IMR-90 (cell line): Measurements from ENCODE around the gene ZNF785. TPM values are rescaled to one million over a fixed set of nuclear protein-coding genes. Genes with fewer than 3 reads are reported as not detected.

Experiments used
- ATAC-seq: fragments of 200-7000 bp; cut with Tn5 transposase; 2 replicates; pipeline ENCODE4 v1.9.1; 2020; ENCODE audit warnings: low read depth, mild to moderate bottlenecking, moderate library complexity
- BruUV-seq: library from RNA; stranded (reverse); fragments of 400-500 nt; replicated peaks from 2 replicates; lab custom pipeline; 2021; lab: Mats Ljungman, UMichigan
- CTCF ChIA-PET: fragments of 300-600 bp; formaldehyde crosslinking; extraction: SDS; loops from one replicate; lab custom pipeline; 2021; ENCODE audit warnings: antibody characterized with exemption; lab: Yijun Ruan, JAX
- POLR2A ChIA-PET: fragments of 300-600 bp; sonication (Branson Sonifier 250); formaldehyde crosslinking; loops from one replicate; lab custom pipeline; 2022; ENCODE audit warnings: antibody characterized with exemption; ENCODE audit not compliant: unreplicated experiment; lab: Charles Lee
- DNase-seq: peaks from one replicate; pipeline ENCODE4 v3.0.0; 2013
- H2AFZ ChIP-seq: replicated peaks from 2 replicates; pipeline ENCODE3; 2013; ENCODE audit warnings: low read length, mild to moderate bottlenecking; ENCODE audit not compliant: poor library complexity
- H2AK5ac ChIP-seq: 2 replicates; pipeline ENCODE4 v1.6.1; 2013; ENCODE audit warnings: low read depth, low read length, inconsistent platforms
- H2AK9ac ChIP-seq: replicated peaks from 2 replicates; pipeline ENCODE3; 2013; ENCODE audit warnings: mild to moderate bottlenecking, low read depth, low read length, moderate library complexity; ENCODE audit not compliant: poor library complexity
- H2BK120ac ChIP-seq: 2 replicates; pipeline ENCODE4 v1.6.1; 2013; ENCODE audit warnings: low read depth, low read length, inconsistent platforms
- H2BK15ac ChIP-seq: 3 replicates; pipeline ENCODE4 v1.6.1; 2013; ENCODE audit warnings: low read depth, low read length, inconsistent platforms
- H2BK20ac ChIP-seq: 2 replicates; pipeline ENCODE4 v1.6.1; 2013; ENCODE audit warnings: low read depth, mild to moderate bottlenecking, inconsistent platforms, low read length, moderate library complexity
- H2BK5ac ChIP-seq: 2 replicates; pipeline ENCODE4 v1.6.1; 2013; ENCODE audit warnings: mild to moderate bottlenecking, low read depth, low read length, inconsistent platforms; ENCODE audit not compliant: poor library complexity, severe bottlenecking
- H3K14ac ChIP-seq: replicated peaks from 2 replicates; pipeline ENCODE4 v1.6.1; 2013; ENCODE audit warnings: low read depth, low read length, inconsistent platforms
- H3K18ac ChIP-seq: 2 replicates; pipeline ENCODE4 v1.6.1; 2013; ENCODE audit warnings: low read depth, low read length, control low read depth
- H3K23ac ChIP-seq: 2 replicates; pipeline ENCODE4 v1.6.1; 2013; ENCODE audit warnings: low read depth, low read length, inconsistent platforms
- H3K27ac ChIP-seq: 2 replicates; pipeline ENCODE4 v1.5.1; 2013; ENCODE audit warnings: mild to moderate bottlenecking, control low read depth, low read length; ENCODE audit not compliant: insufficient read depth
- H3K27me3 ChIP-seq: 2 replicates; pipeline ENCODE4 v1.6.1; 2013; ENCODE audit warnings: low read length; ENCODE audit not compliant: control insufficient read depth, insufficient read depth
- H3K36me3 ChIP-seq: 2 replicates; pipeline ENCODE4 v1.6.1; 2013; ENCODE audit warnings: low read length, mixed read lengths; ENCODE audit not compliant: control insufficient read depth, insufficient read depth
- H3K4ac ChIP-seq: 2 replicates; pipeline ENCODE4 v1.6.1; 2013; ENCODE audit warnings: low read depth, low read length, inconsistent platforms
- H3K4me1 ChIP-seq: 2 replicates; pipeline ENCODE4 v1.6.1; 2013; ENCODE audit warnings: low read length, mixed read lengths; ENCODE audit not compliant: control insufficient read depth, insufficient read depth
- H3K4me2 ChIP-seq: 2 replicates; pipeline ENCODE4 v1.6.1; 2013; ENCODE audit warnings: low read depth, mild to moderate bottlenecking, control low read depth, low read length, moderate library complexity
- H3K4me3 ChIP-seq: 2 replicates; pipeline ENCODE4 v1.5.1; 2013; ENCODE audit warnings: low read depth, mild to moderate bottlenecking, control low read depth, low read length, moderate library complexity; ENCODE audit not compliant: insufficient read depth
- H3K56ac ChIP-seq: 2 replicates; pipeline ENCODE4 v1.6.1; 2013; ENCODE audit warnings: low read length, inconsistent platforms; ENCODE audit not compliant: insufficient read depth; ENCODE audit errors: extremely low read depth
- H3K79me1 ChIP-seq, 2 experiments: 2 replicates each; pipeline ENCODE4 v1.6.1; 2013; ENCODE audit warnings: low read length in 2 of 2, inconsistent platforms in 1 of 2, low read depth in 1 of 2
- H3K9ac ChIP-seq: 2 replicates; pipeline ENCODE4 v1.6.1; 2013; ENCODE audit warnings: low read depth, low read length, control low read depth
- H3K9me1 ChIP-seq: 2 replicates; pipeline ENCODE4 v1.6.1; 2013; ENCODE audit warnings: low read length, inconsistent platforms; ENCODE audit not compliant: insufficient read depth
- H3K9me3 ChIP-seq: 2 replicates; pipeline ENCODE4 v1.6.1; 2013; ENCODE audit warnings: low read length; ENCODE audit not compliant: control insufficient read depth, insufficient read depth
- H4K20me1 ChIP-seq: 2 replicates; pipeline ENCODE4 v1.6.1; 2013; ENCODE audit warnings: low read length, inconsistent platforms; ENCODE audit not compliant: insufficient read depth
- H4K5ac ChIP-seq: 2 replicates; pipeline ENCODE4 v1.6.1; 2013; ENCODE audit warnings: mild to moderate bottlenecking, low read depth, low read length, control low read depth
- H4K8ac ChIP-seq, 2 experiments: 2 replicates each; pipeline ENCODE4 v1.6.1; 2013; ENCODE audit warnings: low read depth in 2 of 2, low read length in 2 of 2, control low read depth in 1 of 2, inconsistent platforms in 1 of 2
- H4K91ac ChIP-seq: 2 replicates; pipeline ENCODE4 v1.6.1; 2013; ENCODE audit warnings: low read depth, low read length, inconsistent platforms; ENCODE audit not compliant: insufficient read depth
- BHLHE40 ChIP-seq: fragments of 150-350 bp; IDR thresholded peaks from 2 replicates; pipeline ENCODE4 v1.6.1; 2016; ENCODE audit warnings: mild to moderate bottlenecking, low read depth, low read length
- CEBPB ChIP-seq: IDR thresholded peaks from 2 replicates; pipeline ENCODE4 v1.6.1; 2012; ENCODE audit warnings: low read depth, low read length, improper control_type of control experiment
- CHD1 ChIP-seq: IDR thresholded peaks from 2 replicates; pipeline ENCODE4 v1.6.1; 2012; ENCODE audit warnings: low read depth, low read length, improper control_type of control experiment
- CTCF ChIP-seq: conservative IDR thresholded peaks from 2 replicates; pipeline ENCODE4 v1.5.1; 2012; ENCODE audit warnings: mild to moderate bottlenecking, low read depth, low read length, improper control_type of control experiment
- FOS ChIP-seq: fragments of 150-350 bp; IDR thresholded peaks from 2 replicates; pipeline ENCODE4 v1.6.1; 2016; ENCODE audit warnings: low read depth, low read length
- MAFK ChIP-seq: IDR thresholded peaks from 2 replicates; pipeline ENCODE4 v1.6.1; 2012; ENCODE audit warnings: low read depth, low read length, improper control_type of control experiment
- MAZ ChIP-seq: IDR thresholded peaks from 2 replicates; pipeline ENCODE4 v1.6.1; 2012; ENCODE audit warnings: low read depth, mild to moderate bottlenecking, low read length, improper control_type of control experiment, moderate library complexity, borderline replicate concordance
- MXI1 ChIP-seq: IDR thresholded peaks from 2 replicates; pipeline ENCODE4 v1.6.1; 2012; ENCODE audit warnings: low read depth, mild to moderate bottlenecking, low read length, moderate library complexity, borderline replicate concordance
- NFE2L2 ChIP-seq: fragments of 150-350 bp; IDR thresholded peaks from 2 replicates; pipeline ENCODE4 v1.6.1; 2016; ENCODE audit warnings: low read depth, mild to moderate bottlenecking, low read length
- POLR2A ChIP-seq: IDR thresholded peaks from 2 replicates; pipeline ENCODE4 v1.6.1; 2012; ENCODE audit warnings: mild to moderate bottlenecking, low read depth, low read length
- RAD21 ChIP-seq: IDR thresholded peaks from 2 replicates; pipeline ENCODE4 v1.6.1; 2012; ENCODE audit warnings: low read length, improper control_type of control experiment
- RCOR1 ChIP-seq: IDR thresholded peaks from 2 replicates; pipeline ENCODE4 v1.6.1; 2012; ENCODE audit warnings: mild to moderate bottlenecking, low read length, improper control_type of control experiment; ENCODE audit not compliant: insufficient replicate concordance
- RFX5 ChIP-seq: IDR thresholded peaks from 2 replicates; pipeline ENCODE4 v1.8.0; 2012; ENCODE audit warnings: low read depth, mild to moderate bottlenecking, low read length, moderate library complexity
- SMC3 ChIP-seq: fragments of 150-350 bp; IDR thresholded peaks from 2 replicates; pipeline ENCODE4 v1.6.1; 2016; ENCODE audit warnings: low read depth, mild to moderate bottlenecking, antibody characterized with exemption, low read length, moderate library complexity
- USF2 ChIP-seq: fragments of 150-350 bp; IDR thresholded peaks from 2 replicates; pipeline ENCODE4 v1.6.1; 2017; ENCODE audit warnings: mild to moderate bottlenecking, antibody characterized with exemption, low read length, low read depth
- WGBS, 2 experiments: methylation state at CpG; one replicate each; pipeline versions ENCODE4 v1.1.5 to v1.1.7; 2013; ENCODE audit warnings: missing lambda C conversion rate in 2 of 2; ENCODE audit not compliant: insufficient read length in 1 of 2; ENCODE audit errors: extremely low coverage in 2 of 2; 5-methylcytosine and 5-hydroxymethylcytosine counted together
- dilution Hi-C: fragments of 300-500 bp; cut with HindIII; formaldehyde crosslinking; loops from one replicate; pipeline ENCODE4 v1.14.3; 2018; ENCODE audit warnings: low sequenced_read_pairs; ENCODE audit not compliant: unreplicated experiment
- in situ Hi-C: fragments of 300-500 bp; cut with MboI; formaldehyde crosslinking; loops from 3 replicates; pipeline ENCODE4 v1.14.3; 2019; ENCODE audit warnings: low sequenced_read_pairs, inconsistent platforms, mixed read lengths
- intact Hi-C: fragments of 100-400 bp; cut with micrococcal nuclease; formaldehyde crosslinking; loops from 2 replicates; pipeline ENCODE4 v1.10.0; 2022
- polyA plus RNA-seq, 3 experiments: library from polyadenylated mRNA; depleted of rRNA; stranded (reverse); fragments of >200 nt; gene quantifications; 2 replicates each; pipeline ENCODE4 v1.2.3, GENCODE V29; 2012; ENCODE audit warnings: low replicate concordance in 1 of 3
- total RNA-seq: library from RNA; depleted of rRNA; stranded (reverse); fragments of >200 nt; gene quantifications from 2 replicates; pipeline ENCODE4 v1.2.3, GENCODE V29; 2012
- TF ChIP-seq, protein P1 (sequence below): fragments of 150-350 bp; IDR thresholded peaks from 2 replicates; pipeline ENCODE4 v1.6.1; 2016; ENCODE audit warnings: low read depth, mild to moderate bottlenecking, low read length, moderate library complexity, borderline replicate concordance

ZNF785 gene
- total and polyA plus RNA-seq, 2 of the 4 experiments (the other 2 are of a cell fraction): 2.9 to 4.0 TPM

DNA sequence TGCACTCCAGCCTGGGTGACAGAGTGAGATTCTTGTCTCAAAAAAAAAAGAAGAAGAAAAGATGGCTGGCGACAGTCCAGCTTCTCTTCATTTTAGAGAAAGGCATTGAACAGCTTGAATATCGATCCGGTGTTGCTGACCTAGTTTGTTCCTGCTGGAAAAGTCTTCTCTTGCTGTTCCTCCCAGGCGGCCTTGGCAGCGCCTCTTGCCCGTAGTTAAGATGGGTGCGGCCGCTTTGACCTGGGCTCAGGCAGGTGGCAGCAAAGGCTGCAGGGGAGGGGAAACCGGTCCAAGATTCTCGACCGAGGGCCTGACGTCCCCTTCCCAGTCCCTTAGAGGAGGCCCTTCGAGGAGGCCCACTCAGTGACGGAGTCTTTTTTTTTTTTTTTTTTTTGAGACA, 23.5 kb downstream of the ZNF785 start:
- H3K36me3 ChIP-seq: no peaks in the 10 kb centered on the region
- H2AK5ac ChIP-seq: no peak overlapping the region
- no peaks in the 10 kb centered on the region for H3K9me1 ChIP-seq
- H3K23ac ChIP-seq: no peak overlapping the region
- no peak overlapping the region for H2BK15ac ChIP-seq
- no peak overlapping the region for H3K9ac ChIP-seq
- no peak overlapping the region for H2AFZ ChIP-seq
- H4K91ac ChIP-seq: no peak overlapping the region
- ChIA-PET POLR2A (no interaction called here), CTCF (no interaction called here)
- DNase-seq: no peak
- intact Hi-C loops (no loop called here), in situ Hi-C loops (no loop called here), dilution Hi-C loops (no loop called here)
- BruUV-seq: no TSS peak
- WGBS, 2 experiments: 100% methylated on average over 3 of the region's 14 CpGs; no CpG with 5 or more reads in 1 of the 2 experiments
- H2AK9ac ChIP-seq: no peak overlapping the region
- H2BK20ac ChIP-seq: no peak overlapping the region
- H3K18ac ChIP-seq: no peak overlapping the region
- H3K4me2 ChIP-seq: no peak overlapping the region
- no peak overlapping the region for H3K56ac ChIP-seq
- H4K20me1 ChIP-seq: no peaks in the 10 kb centered on the region
- H3K79me1 ChIP-seq: peaks cover 0 to 11% of the 10 kb centered on the region in 2 experiments; a peak in 2 of 4 replicates
- H3K4me1 ChIP-seq: no peaks in the 10 kb centered on the region
- no peak overlapping the region for H3K4ac ChIP-seq
- H2BK120ac ChIP-seq: no peak overlapping the region
- H3K27ac ChIP-seq: no peak overlapping the region
- H3K14ac ChIP-seq: no peak overlapping the region
- ATAC-seq: no peak
- no peak overlapping the region for H4K5ac ChIP-seq
- TF ChIP-seq CTCF (no peak), MAZ (no peak), RCOR1 (no peak), CHD1 (no peak), FOS (no peak), CEBPB (no peak), MXI1 (no peak), POLR2A (no peak), RAD21 (no peak), BHLHE40 (no peak), MAFK (no peak), RFX5 (no peak), NFE2L2 (no peak), SMC3 (no peak), USF2 (no peak)
- TF ChIP-seq, protein P1, sequence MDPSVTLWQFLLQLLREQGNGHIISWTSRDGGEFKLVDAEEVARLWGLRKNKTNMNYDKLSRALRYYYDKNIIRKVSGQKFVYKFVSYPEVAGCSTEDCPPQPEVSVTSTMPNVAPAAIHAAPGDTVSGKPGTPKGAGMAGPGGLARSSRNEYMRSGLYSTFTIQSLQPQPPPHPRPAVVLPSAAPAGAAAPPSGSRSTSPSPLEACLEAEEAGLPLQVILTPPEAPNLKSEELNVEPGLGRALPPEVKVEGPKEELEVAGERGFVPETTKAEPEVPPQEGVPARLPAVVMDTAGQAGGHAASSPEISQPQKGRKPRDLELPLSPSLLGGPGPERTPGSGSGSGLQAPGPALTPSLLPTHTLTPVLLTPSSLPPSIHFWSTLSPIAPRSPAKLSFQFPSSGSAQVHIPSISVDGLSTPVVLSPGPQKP: no peak
- H2BK5ac ChIP-seq: no peak overlapping the region
- H3K27me3 ChIP-seq: peaks cover 6% of the 10 kb centered on the region; the same call in 1 of the 2 replicates
- no peak overlapping the region for H3K4me3 ChIP-seq
- no peaks in the 10 kb centered on the region for H3K9me3 ChIP-seq
- no peak overlapping the region for H4K8ac ChIP-seq
